Liver (tissue), 9 donors: ENCODE measurements around the gene PABPC3. TPM values are rescaled to one million over a fixed set of nuclear protein-coding genes. Genes with fewer than 3 reads are reported as not detected.

Experiments
- DNase-seq: peaks from one replicate; pipeline ENCODE4 v3.0.0-alpha.2; 2017; ENCODE audit warnings: low spot score
- H3K27ac ChIP-seq, 2 donors: one replicate each; pipeline ENCODE4 v1.7.0; 2013; ENCODE audit warnings: inconsistent platforms in 2 of 2, low read length in 2 of 2, control low read depth in 1 of 2, low read depth in 1 of 2, mild to moderate bottlenecking in 1 of 2
- H3K27me3 ChIP-seq, 4 donors: one replicate each; pipeline versions ENCODE4 v1.6.1 to v1.7.0; 2013; ENCODE audit warnings: low read length in 3 of 4, inconsistent platforms in 1 of 4, mild to moderate bottlenecking in 1 of 4, moderate library complexity in 1 of 4; ENCODE audit not compliant: control insufficient read depth in 4 of 4, insufficient read depth in 4 of 4
- H3K36me3 ChIP-seq, 4 donors: one replicate each; pipeline versions ENCODE4 v1.6.1 to v1.7.0; 2013; ENCODE audit warnings: low read length in 3 of 4, mild to moderate bottlenecking in 3 of 4, low read depth in 1 of 4, moderate library complexity in 1 of 4; ENCODE audit not compliant: control insufficient read depth in 4 of 4, insufficient read depth in 3 of 4
- H3K4me1 ChIP-seq, 4 donors: one replicate each; pipeline versions ENCODE4 v1.6.1 to v1.7.0; 2013; ENCODE audit warnings: low read length in 3 of 4, mild to moderate bottlenecking in 3 of 4, moderate library complexity in 1 of 4; ENCODE audit not compliant: control insufficient read depth in 4 of 4, insufficient read depth in 4 of 4
- H3K4me3 ChIP-seq, 3 donors: one replicate each; pipeline versions ENCODE4 v1.6.1 to v1.7.0; 2013; ENCODE audit warnings: low read length in 3 of 3, control low read depth in 1 of 3, low read depth in 1 of 3, mild to moderate bottlenecking in 1 of 3
- H3K9ac ChIP-seq, 2 donors: one replicate each; pipeline ENCODE4 v1.7.0; 2013; ENCODE audit warnings: low read length in 2 of 2, mild to moderate bottlenecking in 2 of 2, moderate library complexity in 2 of 2, control low read depth in 1 of 2, low read depth in 1 of 2
- H3K9me3 ChIP-seq, 4 donors: one replicate each; pipeline versions ENCODE4 v1.6.1 to v1.7.0; 2013; ENCODE audit warnings: low read length in 3 of 4; ENCODE audit not compliant: control insufficient read depth in 4 of 4
- ATF3 ChIP-seq: IDR thresholded peaks from 2 replicates; pipeline ENCODE4 v1.6.1; 2016; ENCODE audit warnings: antibody characterized with exemption
- CTCF ChIP-seq: fragments of 150-350 bp; IDR thresholded peaks from 2 replicates; pipeline ENCODE4 v1.5.1; 2017; ENCODE audit warnings: improper control_type of control experiment, low read depth, low read length; ENCODE audit not compliant: missing input control
- EGR1 ChIP-seq, 2 donors: IDR thresholded peaks; 2 replicates each; pipeline ENCODE4 v1.6.1; 2016 to 2018; ENCODE audit warnings: antibody characterized with exemption in 2 of 2, low read depth in 2 of 2
- FOXA1 ChIP-seq: IDR thresholded peaks from 2 replicates; pipeline ENCODE4 v1.6.1; 2016; ENCODE audit warnings: antibody characterized with exemption
- FOXA2 ChIP-seq: IDR thresholded peaks from 2 replicates; pipeline ENCODE4 v1.6.1; 2016; ENCODE audit warnings: antibody characterized with exemption
- GABPA ChIP-seq, 2 donors: IDR thresholded peaks in 1 of 2; conservative IDR thresholded peaks in 1 of 2; 2 replicates each; pipeline ENCODE4 v1.6.1; 2016; ENCODE audit warnings: antibody characterized with exemption in 2 of 2, mild to moderate bottlenecking in 1 of 2, moderate library complexity in 1 of 2
- HNF4G ChIP-seq: IDR thresholded peaks from 2 replicates; pipeline ENCODE4 v1.6.1; 2016; ENCODE audit warnings: antibody characterized with exemption
- JUND ChIP-seq, 2 donors: IDR thresholded peaks; 2 replicates each; pipeline ENCODE4 v1.6.1; 2016; ENCODE audit warnings: antibody characterized with exemption in 2 of 2
- MAX ChIP-seq: IDR thresholded peaks from 2 replicates; pipeline ENCODE4 v1.6.1; 2016; ENCODE audit warnings: antibody characterized with exemption
- NR2F2 ChIP-seq: IDR thresholded peaks from 2 replicates; pipeline ENCODE4 v1.6.1; 2016; ENCODE audit warnings: antibody characterized with exemption
- RAD21 ChIP-seq, 2 donors: IDR thresholded peaks; 2 replicates each; pipeline ENCODE4 v1.6.1; 2016; ENCODE audit warnings: antibody characterized with exemption in 2 of 2, mild to moderate bottlenecking in 2 of 2
- REST ChIP-seq: IDR thresholded peaks from 2 replicates; pipeline ENCODE4 v1.6.1; 2016; ENCODE audit warnings: antibody characterized with exemption, mild to moderate bottlenecking
- RXRA ChIP-seq, 2 donors: IDR thresholded peaks; 2 replicates each; pipeline ENCODE4 v1.6.1; 2017 to 2018; ENCODE audit warnings: antibody characterized with exemption in 2 of 2, mild to moderate bottlenecking in 1 of 2
- TAF1 ChIP-seq: conservative IDR thresholded peaks from 2 replicates; pipeline ENCODE4 v1.6.1; 2016; ENCODE audit warnings: antibody characterized with exemption, mild to moderate bottlenecking
- YY1 ChIP-seq: IDR thresholded peaks from 2 replicates; pipeline ENCODE4 v1.6.1; 2016; ENCODE audit warnings: antibody characterized with exemption, mild to moderate bottlenecking
- ZBTB33 ChIP-seq: IDR thresholded peaks from 2 replicates; pipeline ENCODE4 v1.6.1; 2016; ENCODE audit warnings: antibody characterized with exemption
- WGBS: extraction: QIAGEN DNeasy Blood & Tissue Kit; methylation state at CpG from one replicate; pipeline ENCODE4 v1.1.7; 2013; 5-methylcytosine and 5-hydroxymethylcytosine counted together
- polyA plus RNA-seq, 2 donors: library from polyadenylated mRNA; stranded (reverse) in 1 of 2; unstranded in 1 of 2; fragments of 200-250 nt in 1 of 2; fragments of >200 nt in 1 of 2; fragmentation: Nextera tagmentation in 1 of 2; extraction: Ambion mirVana in 1 of 2; gene quantifications; one replicate each; pipeline versions ENCODE4 v1.2.1 to v1.2.3, GENCODE V29; 2013 to 2015
- total RNA-seq, 2 donors: library from RNA; depleted of rRNA; stranded (reverse); fragments of >200 nt; gene quantifications; one replicate each; pipeline ENCODE4 v1.2.3, GENCODE V29; 2014
- donor health status: healthy.
- donor health status: healthy.
- donor health status: healthy.
- donor health status: healthy.
- donor health status: healthy.

Gene PABPC3
- total and polyA plus RNA-seq, 4 donors = under 0.01 to 0.19 (median 0.08) TPM; not detected in 1

GRCh38 chr13:25085125-25085742 lies 10.7 kb upstream of the PABPC3 start:
- no peak overlapping the region for H3K4me3 ChIP-seq
- H3K27me3 ChIP-seq = peaks cover 0 to 8% (median 0%) of the 10 kb centered on the region in 4 donors
- H3K36me3 ChIP-seq = no peaks in the 10 kb centered on the region
- no peak for DNase-seq
- 43% methylated on average over 6 of the region's 6 CpGs for WGBS
- no peaks in the 10 kb centered on the region for H3K4me1 ChIP-seq
- no peak overlapping the region for H3K9ac ChIP-seq
- H3K9me3 ChIP-seq = no peaks in the 10 kb centered on the region
- TF ChIP-seq RXRA (IDR thresholded peaks at IDR 0.05) = no peak
- TF ChIP-seq FOXA1 = no peak
- TF ChIP-seq CTCF = peak; percentile 34
- TF ChIP-seq MAX = no peak
- no peak for TF ChIP-seq YY1
- TF ChIP-seq RAD21 (IDR thresholded peaks at IDR 0.05) = peak; percentile 53 to 64
- no peak overlapping the region for H3K27ac ChIP-seq

- TF ChIP-seq HNF4G = no peak
- TF ChIP-seq EGR1 (IDR thresholded peaks at IDR 0.05; ENCODE audit: low read depth in 2 of 2) = no peak
- no peak for TF ChIP-seq GABPA (IDR thresholded peaks at IDR 0.05 in 1 of 2, conservative IDR thresholded peaks at IDR 0.05 in 1 of 2)
- TF ChIP-seq RAD21 (IDR thresholded peaks at IDR 0.05) = no peak
- no peak for TF ChIP-seq NR2F2
- no peak for TF ChIP-seq JUND (IDR thresholded peaks at IDR 0.05)
- no peak for TF ChIP-seq FOXA2
- no peak for TF ChIP-seq YY1
- no peak for TF ChIP-seq TAF1
- TF ChIP-seq FOXA1 = no peak
- TF ChIP-seq REST = no peak
- TF ChIP-seq CTCF = no peak
- no peak for TF ChIP-seq ZBTB33
- no peak for TF ChIP-seq ATF3
- H3K9me3 ChIP-seq = no peaks in the 10 kb centered on the region
- 72% methylated on average over 10 of the region's 10 CpGs for WGBS
- no peak overlapping the region for H3K27ac ChIP-seq
- H3K4me3 ChIP-seq = no peak overlapping the region
- no peak overlapping the region for H3K9ac ChIP-seq
- H3K4me1 ChIP-seq = no peaks in the 10 kb centered on the region
- peaks cover 0 to 2% (median 0%) of the 10 kb centered on the region in 4 donors for H3K27me3 ChIP-seq
- DNase-seq = no peak
- H3K36me3 ChIP-seq = no peaks in the 10 kb centered on the region
Observed at GRCh38 chr13:25088562-25089221, 7.2 kb upstream of the PABPC3 start.
